Measurements from ENCODE around the gene INPP5A. TPM values are rescaled to one million over a fixed set of nuclear protein-coding genes. Genes with fewer than 3 reads are reported as not detected.

The INPP5A gene
- total RNA-seq, 1 experiment from 2014 or later: 12.3 TPM

- no peak for DNase-seq (ENCODE audit: low read depth, low spot score)
- RAD21 ChIA-PET (ENCODE audit: low non-redundant PET in 1 of 2, low total read pairs in 2 of 2, uncharacterized antibody in 2 of 2, unreplicated experiment in 2 of 2): no interaction called here
- H3K9ac ChIP-seq (ENCODE audit: low read length): no peak overlapping the region
- H2AFZ ChIP-seq (ENCODE audit: low read depth, low read length, poor library complexity, severe bottlenecking): no peak overlapping the region
- no peaks in the 10 kb centered on the region for H3K9me2 ChIP-seq (ENCODE audit: insufficient read depth)
- peaks cover 0 to 17% of the 10 kb centered on the region in 2 experiments; a peak in 2 of 4 replicates for H3K4me1 ChIP-seq (ENCODE audit: control insufficient read depth in 1 of 2, insufficient read depth in 2 of 2, low read length in 2 of 2)
- CTCF ChIA-PET: no interaction called here
- no peak overlapping the region for H3K4me2 ChIP-seq (ENCODE audit: low read length)
- no peaks in the 10 kb centered on the region for H3K79me2 ChIP-seq (ENCODE audit: insufficient read depth, low read length)
- H3K4me3 ChIP-seq (replicated peaks in 1 of 2; ENCODE audit: low read depth in 1 of 2, low read length in 2 of 2): no peak overlapping the region
- TF ChIP-seq ZBTB33 (IDR thresholded peaks at IDR 0.05; ENCODE audit: extremely low read depth, insufficient replicate concordance, low read length) (no peak), ELF1 (IDR thresholded peaks at IDR 0.05; ENCODE audit: borderline replicate concordance, low read depth) (no peak), TCF7L2 (IDR thresholded peaks at IDR 0.05; ENCODE audit: borderline replicate concordance, extremely low read depth, insufficient read depth, insufficient read length) (no peak), MAX (IDR thresholded peaks at IDR 0.05) (no peak), SIN3A (IDR thresholded peaks at IDR 0.05; ENCODE audit: low read depth) (no peak), POLR2AphosphoS5 (IDR thresholded peaks at IDR 0.05; ENCODE audit: low read depth, low read length) (no peak), EZH2phosphoT487 (IDR thresholded peaks at IDR 0.05; ENCODE audit: borderline replicate concordance) (no peak)
- ATAC-seq: no peak
- no TSS peak for BruUV-seq (replicated peaks)
- no peaks in the 10 kb centered on the region for H3K36me3 ChIP-seq (ENCODE audit: control insufficient read depth in 1 of 2, insufficient read depth in 2 of 2, low read length in 2 of 2)
- no peaks in the 10 kb centered on the region for H3K27me3 ChIP-seq (ENCODE audit: insufficient read depth, low read length)
- POLR2A ChIA-PET: no interaction called here
- H4K20me1 ChIP-seq (ENCODE audit: insufficient read depth): no peaks in the 10 kb centered on the region
- intact Hi-C loops (cut with micrococcal nuclease): no loop called here
- no peak overlapping the region for H3K27ac ChIP-seq (ENCODE audit: low read depth, low read length)
- H3K9me3 ChIP-seq (ENCODE audit: control insufficient read depth in 1 of 2, insufficient read depth in 1 of 2, low read depth in 1 of 2, low read length in 2 of 2): no peaks in the 10 kb centered on the region
These were observed 76.2 kb downstream of the INPP5A start for GRCh38 chr10:132613566-132614348.
